HUES64 (cell line): ENCODE results near the gene PI16.
"Not testable (repeated sequence)": the region's sequence is repeated elsewhere in the genome, so short reads cannot be mapped to it uniquely, and the experiment has no call there.

Experiments
- H3K27ac ChIP-seq: 2 replicates; pipeline ENCODE4 v1.7.0; 2013; ENCODE audit warnings: low read depth, low read length, inconsistent platforms
- H3K27me3 ChIP-seq: 2 replicates; pipeline ENCODE4 v1.6.1; 2013; ENCODE audit warnings: mild to moderate bottlenecking, low read length; ENCODE audit not compliant: insufficient read depth
- H3K36me3 ChIP-seq: 2 replicates; pipeline ENCODE4 v1.6.1; 2013; ENCODE audit warnings: mild to moderate bottlenecking, low read length; ENCODE audit not compliant: insufficient read depth
- H3K4me1 ChIP-seq: 2 replicates; pipeline ENCODE4 v1.6.1; 2013; ENCODE audit warnings: mild to moderate bottlenecking, low read length, moderate library complexity; ENCODE audit not compliant: insufficient read depth
- H3K4me3 ChIP-seq: 2 replicates; pipeline ENCODE4 v1.5.1; 2013; ENCODE audit warnings: mild to moderate bottlenecking, low read length, moderate library complexity
- H3K9ac ChIP-seq: 2 replicates; pipeline ENCODE4 v1.6.1; 2013; ENCODE audit warnings: mild to moderate bottlenecking, low read depth, low read length
- H3K9me3 ChIP-seq: 2 replicates; pipeline ENCODE4 v1.6.1; 2013; ENCODE audit warnings: low read depth, low read length; ENCODE audit not compliant: insufficient read depth
- WGBS: fragments of 150-250, 120-280 bp; methylation state at CpG from one replicate; pipeline ENCODE4 v1.1.7; 2013; ENCODE audit warnings: missing lambda C conversion rate; 5-methylcytosine and 5-hydroxymethylcytosine counted together

PI16 gene

DNA sequence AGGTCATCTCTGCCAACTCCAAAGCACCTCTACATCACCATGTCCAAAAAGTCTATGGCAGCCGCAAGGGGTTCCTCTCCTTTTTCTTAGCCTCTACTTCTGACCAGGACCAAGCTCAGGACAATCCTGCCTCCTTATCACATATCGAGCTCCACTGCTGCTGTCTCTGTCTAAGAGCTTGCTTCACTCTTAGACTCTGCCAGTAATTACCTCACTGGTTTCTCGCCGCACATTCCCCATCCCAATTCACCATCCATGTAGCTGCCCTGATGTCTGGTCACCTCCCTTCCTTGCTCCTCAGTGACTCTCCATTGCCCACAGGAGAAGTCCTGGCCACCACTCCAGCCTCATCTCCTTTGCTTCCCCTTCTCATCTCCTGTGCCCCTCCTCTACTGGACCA lies 24.1 kb upstream of the PI16 start:
- H3K4me3 ChIP-seq = no peak overlapping the region
- no peak overlapping the region for H3K9ac ChIP-seq
- no peaks in the 10 kb centered on the region for H3K36me3 ChIP-seq
- no peak overlapping the region for H3K27ac ChIP-seq
- WGBS = 93% methylated on average over 4 of the region's 4 CpGs
- no peaks in the 10 kb centered on the region for H3K9me3 ChIP-seq
- no peaks in the 10 kb centered on the region for H3K4me1 ChIP-seq
- no peaks in the 10 kb centered on the region for H3K27me3 ChIP-seq

- Histone ChIP-seq H3K9me3 (no peaks in the 10 kb centered on the region), H3K4me1 (no peaks in the 10 kb centered on the region), H3K27ac (no peak overlapping the region), H3K36me3 (no peaks in the 10 kb centered on the region), H3K9ac (no peak overlapping the region), H3K27me3 (no peaks in the 10 kb centered on the region), H3K4me3 (no peak overlapping the region)
- WGBS = 93% methylated on average over 2 of the region's 2 CpGs
Observed at GRCh38 chr6:36933102-36933501, 21.4 kb upstream of the PI16 start.

- WGBS = 92% methylated on average over 3 of the region's 4 CpGs
- Histone ChIP-seq H3K27me3 (no peaks in the 10 kb centered on the region), H3K4me3 (no peak overlapping the region), H3K36me3 (no peaks in the 10 kb centered on the region), H3K9me3 (no peaks in the 10 kb centered on the region), H3K27ac (no peak overlapping the region), H3K9ac (no peak overlapping the region), H3K4me1 (no peaks in the 10 kb centered on the region)
Observed at GRCh38 chr6:36933519-36933918, 21.0 kb upstream of the PI16 start.

- no peaks in the 10 kb centered on the region for H3K9me3 ChIP-seq
- H3K9ac ChIP-seq = no peak overlapping the region
- no peaks in the 10 kb centered on the region for H3K36me3 ChIP-seq
- no peaks in the 10 kb centered on the region for H3K27me3 ChIP-seq
- H3K4me1 ChIP-seq = no peaks in the 10 kb centered on the region
- H3K4me3 ChIP-seq = no peak overlapping the region
- H3K27ac ChIP-seq = no peak overlapping the region
- 95% methylated on average over 7 of the region's 7 CpGs for WGBS
Observed at GRCh38 chr6:36934901-36935300, 19.6 kb upstream of the PI16 start.

DNA sequence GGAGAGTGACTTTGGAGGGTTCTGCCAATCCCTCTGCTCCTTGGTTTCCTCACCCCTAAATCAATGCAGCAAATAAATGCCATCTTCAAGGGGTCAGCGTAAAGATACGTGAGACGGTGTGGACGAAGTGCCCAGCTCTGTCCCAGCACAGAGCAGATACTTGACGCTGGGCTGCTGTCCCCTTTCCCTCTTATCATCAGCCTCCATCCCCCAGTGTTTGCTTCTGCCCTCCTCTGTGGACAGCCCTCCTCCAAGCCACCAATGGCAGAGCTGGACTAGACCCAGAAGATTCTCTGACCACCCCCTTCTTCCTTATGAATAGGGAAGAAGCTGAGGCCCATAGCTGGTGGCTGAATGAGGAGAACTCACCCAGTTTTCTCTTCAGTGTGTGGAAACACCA lies 17.7 kb upstream of the PI16 start:
- 94% methylated on average over 5 of the region's 5 CpGs for WGBS
- H3K4me1 ChIP-seq = no peaks in the 10 kb centered on the region
- no peaks in the 10 kb centered on the region for H3K9me3 ChIP-seq
- H3K27me3 ChIP-seq = no peaks in the 10 kb centered on the region
- H3K9ac ChIP-seq = no peak overlapping the region
- H3K27ac ChIP-seq = no peak overlapping the region
- no peak overlapping the region for H3K4me3 ChIP-seq
- no peaks in the 10 kb centered on the region for H3K36me3 ChIP-seq

GRCh38 chr6:36937896-36938295 lies 16.6 kb upstream of the PI16 start:
- Histone ChIP-seq H3K4me1 (no peaks in the 10 kb centered on the region), H3K36me3 (no peaks in the 10 kb centered on the region), H3K27me3 (no peaks in the 10 kb centered on the region), H3K4me3 (no peak overlapping the region), H3K9ac (no peak overlapping the region), H3K9me3 (no peaks in the 10 kb centered on the region), H3K27ac (no peak overlapping the region)
- 95% methylated on average over 6 of the region's 6 CpGs for WGBS

DNA sequence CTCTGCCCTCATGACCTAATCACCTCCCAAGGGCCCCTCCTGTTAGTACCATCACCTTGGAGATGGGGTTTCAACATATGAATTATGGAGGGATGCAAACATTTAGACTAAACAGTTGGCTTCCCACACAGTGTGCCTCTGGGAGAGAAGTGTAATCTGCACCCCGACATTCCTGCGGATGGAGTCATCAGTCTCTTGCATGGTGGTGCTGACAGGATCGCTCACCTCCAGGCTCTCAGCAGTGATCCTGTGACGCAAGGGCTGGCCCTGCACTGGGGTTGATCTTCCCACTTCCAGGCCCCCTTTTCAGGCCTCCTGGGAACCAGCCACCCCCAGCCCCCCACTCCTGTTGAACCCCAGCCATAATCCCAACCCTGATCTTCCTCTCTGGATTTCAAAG lies 16.0 kb upstream of the PI16 start:
- Histone ChIP-seq H3K36me3 (no peaks in the 10 kb centered on the region), H3K9me3 (no peaks in the 10 kb centered on the region), H3K27me3 (no peaks in the 10 kb centered on the region), H3K4me1 (no peaks in the 10 kb centered on the region), H3K27ac (no peak overlapping the region), H3K9ac (no peak overlapping the region), H3K4me3 (no peak overlapping the region)
- 94% methylated on average over 4 of the region's 4 CpGs for WGBS

DNA sequence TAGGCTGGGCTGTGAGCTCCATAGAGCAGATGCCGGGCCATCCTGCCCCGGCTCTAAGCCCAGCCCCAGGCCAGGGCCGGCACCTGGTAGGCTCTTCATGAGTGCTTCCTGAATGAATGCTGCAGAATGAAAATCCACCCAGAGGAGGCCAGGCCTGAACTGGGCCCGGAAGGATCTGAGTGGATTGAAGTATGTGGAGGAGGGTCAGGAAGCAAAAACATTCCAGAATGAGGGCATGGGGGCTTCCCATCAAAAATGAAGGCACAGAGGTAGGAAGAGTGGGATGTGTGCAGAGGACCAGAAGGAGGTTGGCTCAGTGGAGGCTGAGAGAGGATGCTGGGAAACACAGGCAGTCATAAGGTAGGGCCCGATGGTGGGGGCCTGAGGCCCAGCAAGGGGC lies 15.5 kb upstream of the PI16 start:
- H3K9me3 ChIP-seq, H3K9ac ChIP-seq, H3K27me3 ChIP-seq, H3K4me1 ChIP-seq, H3K36me3 ChIP-seq, H3K27ac ChIP-seq, H3K4me3 ChIP-seq: not testable (repeated sequence)
- WGBS = 92% methylated on average over 5 of the region's 5 CpGs

DNA sequence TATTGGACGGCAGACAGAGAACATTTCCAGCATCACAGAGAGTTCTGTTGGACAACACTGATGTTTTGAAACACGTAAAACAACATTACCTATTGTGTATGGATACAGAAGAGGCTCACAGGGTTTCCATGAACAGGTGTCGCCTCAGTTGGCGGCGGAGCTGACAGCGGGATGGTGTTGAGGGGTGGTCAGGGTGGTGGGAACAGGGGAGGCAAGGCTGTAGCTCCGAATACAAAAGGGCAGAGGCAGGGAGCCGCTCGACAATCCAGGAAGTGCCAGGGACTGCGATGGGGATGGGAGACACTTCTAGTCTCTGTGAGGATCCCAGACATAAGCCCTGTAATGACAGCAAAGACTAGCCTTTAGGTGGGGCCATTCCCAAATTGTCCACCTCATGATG lies 14.5 kb upstream of the PI16 start:
- Histone ChIP-seq H3K4me1 (no peaks in the 10 kb centered on the region), H3K27me3 (no peaks in the 10 kb centered on the region), H3K9ac (no peak overlapping the region), H3K9me3 (no peaks in the 10 kb centered on the region), H3K36me3 (no peaks in the 10 kb centered on the region), H3K4me3 (no peak overlapping the region), H3K27ac (no peak overlapping the region)
- WGBS = 93% methylated on average over 10 of the region's 10 CpGs

DNA sequence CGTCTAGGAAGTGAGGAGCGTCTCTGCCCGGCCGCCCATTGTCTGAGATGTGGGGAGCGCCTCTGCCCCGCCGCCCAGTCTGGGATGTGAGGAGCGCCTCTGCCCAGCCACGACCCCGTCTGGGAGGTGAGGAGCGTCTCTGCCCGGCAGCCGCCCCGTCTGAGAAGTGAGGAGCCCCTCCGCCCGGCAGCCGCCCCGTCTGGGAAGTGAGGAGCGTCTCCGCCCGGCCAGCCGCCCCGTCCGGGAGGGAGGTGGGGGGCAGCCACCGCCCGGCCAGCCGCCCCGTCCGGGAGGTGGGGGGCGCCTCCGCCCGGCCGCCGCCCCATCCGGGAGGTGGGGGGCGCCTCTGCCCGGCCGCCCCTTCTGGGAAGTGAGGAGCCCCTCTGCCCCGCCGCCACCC lies 13.0 kb upstream of the PI16 start:
- H3K9me3 ChIP-seq, H3K27me3 ChIP-seq, H3K36me3 ChIP-seq, H3K9ac ChIP-seq, H3K4me1 ChIP-seq, H3K27ac ChIP-seq, H3K4me3 ChIP-seq: not testable (repeated sequence)
- 95% methylated on average over 40 of the region's 40 CpGs for WGBS

- not testable (repeated sequence) for H3K9me3 ChIP-seq, H3K36me3 ChIP-seq, H3K4me3 ChIP-seq, H3K4me1 ChIP-seq, H3K9ac ChIP-seq, H3K27me3 ChIP-seq, H3K27ac ChIP-seq
- WGBS = no CpG with 5 or more reads among the region's 2 CpGs
Observed at GRCh38 chr6:36942329-36942728, 12.2 kb upstream of the PI16 start.

DNA sequence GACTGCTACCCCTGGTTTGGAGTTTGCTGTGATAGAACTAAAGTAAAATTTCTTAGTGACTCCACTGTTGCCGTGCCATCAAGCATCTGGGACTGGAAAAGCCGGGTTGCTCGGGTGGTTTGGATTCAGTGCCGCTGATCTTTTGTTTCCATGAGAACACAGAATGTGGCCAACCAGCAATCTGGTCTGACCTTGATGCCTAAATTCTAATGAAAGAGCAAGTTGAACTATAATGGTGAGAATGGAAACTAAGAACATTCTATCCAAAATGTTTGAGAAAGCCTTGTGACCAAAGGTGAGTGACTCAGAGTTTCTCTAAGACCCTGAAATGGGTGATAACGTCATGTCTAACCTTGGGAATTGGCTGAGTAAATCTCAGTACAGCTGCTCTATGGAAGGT lies 9.9 kb upstream of the PI16 start:
- Histone ChIP-seq H3K9me3 (no peaks in the 10 kb centered on the region), H3K36me3 (no peaks in the 10 kb centered on the region), H3K9ac (no peak overlapping the region), H3K27ac (no peak overlapping the region), H3K4me3 (no peak overlapping the region), H3K4me1 (peaks cover 9% of the 10 kb centered on the region), H3K27me3 (no peaks in the 10 kb centered on the region)
- WGBS = 85% methylated on average over 5 of the region's 5 CpGs
